HEK293 (cell line): ENCODE data around the gene NLE1.

Experiments used
- CTCF ChIA-PET: fragments of 350-600 bp; formaldehyde crosslinking; extraction: SDS; loops from one replicate; lab custom pipeline; 2021; ENCODE audit warnings: antibody characterized with exemption; lab: Yijun Ruan, JAX
- POLR2A ChIA-PET: fragments of 300-600 bp; formaldehyde crosslinking; extraction: SDS; loops from one replicate; lab custom pipeline; 2020; ENCODE audit warnings: antibody characterized with exemption, inconsistent platforms; lab: Yijun Ruan, JAX
- H3K27ac ChIP-seq: fragments of 200-500 bp; sonication (Bioruptor generic); 2 replicates; pipeline ENCODE4 v1.5.1; 2014; ENCODE audit warnings: low read depth, low read length, control low read depth, inconsistent platforms; ENCODE audit errors: extremely low read depth
- H3K36me3 ChIP-seq, 2 experiments: fragments of 200-500 bp in 1 of 2; sonication (Bioruptor generic) in 1 of 2; 1 replicate in 1 of 2; 2 replicates in 1 of 2; pipeline ENCODE4 v1.5.1; 2014 to 2017; ENCODE audit warnings: inconsistent platforms in 2 of 2, low read length in 2 of 2; ENCODE audit not compliant: control insufficient read depth in 2 of 2, insufficient read depth in 1 of 2
- H3K4me1 ChIP-seq: fragments of 200-500 bp; sonication (Bioruptor generic); 2 replicates; pipeline ENCODE4 v1.5.1; 2014; ENCODE audit warnings: mild to moderate bottlenecking, low read length, inconsistent platforms; ENCODE audit not compliant: control insufficient read depth, insufficient read depth
- H3K4me3 ChIP-seq: 2 replicates; pipeline ENCODE4 v1.5.1; 2011; ENCODE audit warnings: low read depth, mild to moderate bottlenecking, control low read depth, low read length, moderate library complexity
- H3K9me3 ChIP-seq: fragments of 200-500 bp; sonication (Bioruptor generic); 2 replicates; pipeline ENCODE4 v1.5.1; 2014; ENCODE audit warnings: low read depth, low read length, inconsistent platforms; ENCODE audit not compliant: control insufficient read depth, insufficient read depth
- FEZF1 ChIP-seq: fragments of 450-650 bp; formaldehyde crosslinking; IDR thresholded peaks from 2 replicates; pipeline ENCODE4 v1.5.1; 2016; ENCODE audit warnings: missing biosample characterization, missing genetic modification characterization
- HIC1 ChIP-seq: fragments of 450-650 bp; formaldehyde crosslinking; IDR thresholded peaks from 2 replicates; pipeline ENCODE4 v1.5.1; 2016; ENCODE audit warnings: missing biosample characterization, missing genetic modification characterization
- INSM2 ChIP-seq: fragments of 450-650 bp; formaldehyde crosslinking; IDR thresholded peaks from 2 replicates; pipeline ENCODE4 v1.5.1; 2016; ENCODE audit warnings: missing biosample characterization, missing genetic modification characterization
- KLF9 ChIP-seq: fragments of 450-650 bp; formaldehyde crosslinking; IDR thresholded peaks from 2 replicates; pipeline ENCODE4 v1.5.1; 2016; ENCODE audit warnings: missing biosample characterization, missing genetic modification characterization, low read depth
- MEIS1 ChIP-seq: sonication (generic); formaldehyde crosslinking; IDR thresholded peaks from 2 replicates; pipeline ENCODE4 v1.8.1; 2022; ENCODE audit warnings: missing genetic modification reagents, mild to moderate bottlenecking, borderline replicate concordance
- RBAK ChIP-seq: fragments of 450-650 bp; formaldehyde crosslinking; IDR thresholded peaks from 2 replicates; pipeline ENCODE4 v1.5.1; 2016; ENCODE audit warnings: missing biosample characterization, missing genetic modification characterization
- SP2 ChIP-seq: fragments of 450-650 bp; formaldehyde crosslinking; IDR thresholded peaks from 2 replicates; pipeline ENCODE4 v1.5.1; 2016; ENCODE audit warnings: missing biosample characterization, missing genetic modification characterization
- WT1 ChIP-seq: fragments of 450-650 bp; formaldehyde crosslinking; IDR thresholded peaks from 2 replicates; pipeline ENCODE4 v1.5.1; 2016; ENCODE audit warnings: missing biosample characterization, missing genetic modification characterization
- ZBTB20 ChIP-seq: fragments of 450-650 bp; formaldehyde crosslinking; IDR thresholded peaks from 2 replicates; pipeline ENCODE4 v1.5.1; 2016; ENCODE audit warnings: missing biosample characterization, missing genetic modification characterization
- ZBTB49 ChIP-seq: fragments of 450-650 bp; formaldehyde crosslinking; IDR thresholded peaks from 2 replicates; pipeline ENCODE4 v1.5.1; 2016; ENCODE audit warnings: missing biosample characterization, missing genetic modification characterization, low read depth
- ZFP3 ChIP-seq: fragments of 450-650 bp; formaldehyde crosslinking; IDR thresholded peaks from 2 replicates; pipeline ENCODE4 v1.5.1; 2016; ENCODE audit warnings: low read depth, missing biosample characterization, missing genetic modification characterization
- ZNF19 ChIP-seq: fragments of 450-650 bp; formaldehyde crosslinking; IDR thresholded peaks from 2 replicates; pipeline ENCODE4; 2016; ENCODE audit warnings: missing biosample characterization, missing genetic modification characterization, low read depth
- ZNF2 ChIP-seq: fragments of 450-650 bp; formaldehyde crosslinking; IDR thresholded peaks from 2 replicates; pipeline ENCODE4 v1.5.1; 2016; ENCODE audit warnings: missing biosample characterization, missing genetic modification characterization
- ZNF202 ChIP-seq: fragments of 450-650 bp; formaldehyde crosslinking; IDR thresholded peaks from 2 replicates; pipeline ENCODE4 v1.5.1; 2016; ENCODE audit warnings: missing biosample characterization, missing genetic modification characterization, borderline replicate concordance
- ZNF221 ChIP-seq: fragments of 450-650 bp; formaldehyde crosslinking; IDR thresholded peaks from 2 replicates; pipeline ENCODE4 v1.5.1; 2017; ENCODE audit warnings: missing biosample characterization, missing genetic modification characterization, borderline replicate concordance
- ZNF223 ChIP-seq: fragments of 450-650 bp; formaldehyde crosslinking; IDR thresholded peaks from 2 replicates; pipeline ENCODE4 v1.5.1; 2016; ENCODE audit warnings: missing biosample characterization, missing genetic modification characterization
- ZNF394 ChIP-seq: fragments of 450-650 bp; formaldehyde crosslinking; IDR thresholded peaks from 2 replicates; pipeline ENCODE4 v1.5.1; 2016; ENCODE audit warnings: missing biosample characterization, missing genetic modification characterization, mild to moderate bottlenecking, moderate library complexity, borderline replicate concordance
- ZNF521 ChIP-seq: fragments of 450-650 bp; formaldehyde crosslinking; IDR thresholded peaks from 2 replicates; pipeline ENCODE4 v1.5.1; 2017; ENCODE audit warnings: missing biosample characterization, mild to moderate bottlenecking, missing genetic modification characterization
- ZNF548 ChIP-seq: fragments of 450-650 bp; formaldehyde crosslinking; IDR thresholded peaks from 2 replicates; pipeline ENCODE4 v1.5.1; 2016; ENCODE audit warnings: missing biosample characterization, missing genetic modification characterization
- ZNF558 ChIP-seq: fragments of 450-650 bp; formaldehyde crosslinking; IDR thresholded peaks from 2 replicates; pipeline ENCODE4 v1.5.1; 2016; ENCODE audit warnings: missing biosample characterization, missing genetic modification characterization
- ZNF571 ChIP-seq: fragments of 450-650 bp; formaldehyde crosslinking; IDR thresholded peaks from 2 replicates; pipeline ENCODE4 v1.5.0; 2017; ENCODE audit warnings: missing biosample characterization, missing genetic modification characterization
- ZNF621 ChIP-seq: fragments of 450-650 bp; formaldehyde crosslinking; IDR thresholded peaks from 2 replicates; pipeline ENCODE4 v1.5.1; 2017; ENCODE audit warnings: missing biosample characterization, missing genetic modification characterization
- ZNF707 ChIP-seq: fragments of 450-650 bp; formaldehyde crosslinking; IDR thresholded peaks from 2 replicates; pipeline ENCODE4 v1.5.1; 2016; ENCODE audit warnings: missing biosample characterization, missing genetic modification characterization
- ZNF785 ChIP-seq: fragments of 450-650 bp; formaldehyde crosslinking; IDR thresholded peaks from 2 replicates; pipeline ENCODE4 v1.5.1; 2016; ENCODE audit warnings: missing biosample characterization, missing genetic modification characterization
- TF ChIP-seq, protein P1 (sequence below): fragments of 450-650 bp; formaldehyde crosslinking; IDR thresholded peaks from 2 replicates; pipeline ENCODE4 v1.5.1; 2016; ENCODE audit warnings: missing biosample characterization, missing genetic modification characterization
- TF ChIP-seq, protein P2 (sequence below): fragments of 450-650 bp; IDR thresholded peaks from 2 replicates; pipeline ENCODE4 v1.5.1; 2018; ENCODE audit warnings: missing biosample characterization, missing genetic modification characterization

Gene NLE1

GRCh38 chr17:35141681-35142466 is at the start of gene NLE1:
NLE1 (minus strand) TSS chr17:35142303; CDS start chr17:35142275, 28 bp downstream.
- ChIA-PET CTCF (interaction anchor here (0.5 to 1.4 kb wide), 13 partner anchors 11 to 599 kb away, joined by 3 to 8 read pairs (median 3); partner anchors contain the start of genes FNDC8 and RAD51D), POLR2A (interaction anchor here (1.1 to 1.6 kb wide), 4 partner anchors 22 to 437 kb away, joined by 3 to 6 read pairs (median 4); partner anchors contain the start of genes PEX12 and RAD51D)
- Histone ChIP-seq H3K4me1 (peaks cover 4% of the 10 kb centered on the region; the same call in 1 of the 2 replicates), H3K27ac (peak within 1 kb of the TSS; percentile 76; the same call in 1 of the 2 replicates), H3K36me3 (peaks cover 18 to 32% of the 10 kb centered on the region in 2 experiments), H3K9me3 (no peaks in the 10 kb centered on the region), H3K4me3 (peak within 1 kb of the TSS; percentile 94)
- TF ChIP-seq RBAK (tag by site-specific recombination) (no peak), ZNF19 (tag by site-specific recombination) (no peak), MEIS1 (CRISPR knock-in tag) (peak; percentile 17; the same call in 1 of the 2 replicates), ZNF707 (no peak), KLF9 (peak; percentile 99), ZNF223 (tag by site-specific recombination) (no peak), ZNF571 (tag by site-specific recombination) (no peak), ZFP3 (tag by site-specific recombination) (no peak), ZNF558 (tag by site-specific recombination) (0 out of 2 replicates have a peak, but pooled peaks have one; percentile 13), ZNF785 (tag by site-specific recombination) (peak; percentile 31; the same call in 1 of the 2 replicates), ZNF394 (tag by site-specific recombination) (peak; percentile 68; the same call in 1 of the 2 replicates), HIC1 (no peak), ZNF221 (tag by site-specific recombination) (no peak), FEZF1 (no peak), INSM2 (tag by site-specific recombination) (peak; percentile 70), ZNF202 (no peak), ZNF621 (tag by site-specific recombination) (no peak), ZNF521 (no peak), ZNF548 (tag by site-specific recombination) (no peak), ZBTB20 (tag by site-specific recombination) (peak; percentile 82; the same call in 1 of the 2 replicates), ZNF2 (tag by site-specific recombination) (peak; percentile 82; the same call in 1 of the 2 replicates), WT1 (tag by site-specific recombination) (no peak; the same call in 1 of the 2 replicates), ZBTB49 (no peak), SP2 (peak; percentile 80)
- TF ChIP-seq, protein P1, sequence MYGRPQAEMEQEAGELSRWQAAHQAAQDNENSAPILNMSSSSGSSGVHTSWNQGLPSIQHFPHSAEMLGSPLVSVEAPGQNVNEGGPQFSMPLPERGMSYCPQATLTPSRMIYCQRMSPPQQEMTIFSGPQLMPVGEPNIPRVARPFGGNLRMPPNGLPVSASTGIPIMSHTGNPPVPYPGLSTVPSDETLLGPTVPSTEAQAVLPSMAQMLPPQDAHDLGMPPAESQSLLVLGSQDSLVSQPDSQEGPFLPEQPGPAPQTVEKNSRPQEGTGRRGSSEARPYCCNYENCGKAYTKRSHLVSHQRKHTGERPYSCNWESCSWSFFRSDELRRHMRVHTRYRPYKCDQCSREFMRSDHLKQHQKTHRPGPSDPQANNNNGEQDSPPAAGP (tag by site-specific recombination): peak; percentile 69; the same call in 1 of the 2 replicates
- TF ChIP-seq, protein P2, sequence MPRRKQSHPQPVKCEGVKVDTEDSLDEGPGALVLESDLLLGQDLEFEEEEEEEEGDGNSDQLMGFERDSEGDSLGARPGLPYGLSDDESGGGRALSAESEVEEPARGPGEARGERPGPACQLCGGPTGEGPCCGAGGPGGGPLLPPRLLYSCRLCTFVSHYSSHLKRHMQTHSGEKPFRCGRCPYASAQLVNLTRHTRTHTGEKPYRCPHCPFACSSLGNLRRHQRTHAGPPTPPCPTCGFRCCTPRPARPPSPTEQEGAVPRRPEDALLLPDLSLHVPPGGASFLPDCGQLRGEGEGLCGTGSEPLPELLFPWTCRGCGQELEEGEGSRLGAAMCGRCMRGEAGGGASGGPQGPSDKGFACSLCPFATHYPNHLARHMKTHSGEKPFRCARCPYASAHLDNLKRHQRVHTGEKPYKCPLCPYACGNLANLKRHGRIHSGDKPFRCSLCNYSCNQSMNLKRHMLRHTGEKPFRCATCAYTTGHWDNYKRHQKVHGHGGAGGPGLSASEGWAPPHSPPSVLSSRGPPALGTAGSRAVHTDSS (tag by site-specific recombination): no peak
